ENCODE measurements around the gene DNAJC13.

DNA sequence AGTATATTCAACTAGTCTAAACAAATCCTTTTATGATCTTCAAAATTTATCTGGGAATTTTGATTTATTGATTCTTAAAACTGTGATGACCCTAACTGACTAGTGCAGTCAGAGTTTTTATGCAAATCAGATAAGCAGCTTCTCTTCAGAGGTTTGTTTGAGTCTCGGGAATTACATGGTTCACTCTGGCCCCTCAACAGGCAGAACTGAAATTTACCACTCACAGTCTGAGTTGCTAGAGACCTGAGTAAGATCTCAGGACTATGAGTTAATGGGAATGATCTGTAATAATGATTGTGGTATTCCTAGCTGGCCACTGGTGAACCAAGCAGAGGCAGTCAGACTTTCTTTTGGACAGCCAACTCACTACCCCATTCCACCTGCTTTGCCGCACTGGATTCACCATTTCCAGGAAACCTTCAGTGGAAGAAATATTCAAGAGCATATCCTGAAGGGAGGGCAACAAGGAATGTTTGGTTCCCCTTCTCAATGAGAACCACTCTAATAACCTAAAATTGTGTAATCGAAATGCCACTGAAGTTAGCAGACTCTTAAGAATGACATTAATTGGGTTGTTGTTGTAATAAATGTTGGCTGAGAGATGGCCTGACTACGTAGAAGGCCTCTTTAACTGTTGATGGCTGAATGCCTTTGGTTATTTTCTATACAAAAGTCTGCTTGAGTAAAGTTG, 11.5 kb upstream of the DNAJC13 start:
- TF ChIP-seq ESRRA (IDR thresholded peaks at IDR 0.05; ENCODE audit: borderline replicate concordance, low read length) (no peak), MYC (IDR thresholded peaks at IDR 0.05; ENCODE audit: borderline replicate concordance, low read length) (no peak), POLR2A (IDR thresholded peaks at IDR 0.05; ENCODE audit: low read length) (no peak), RAD21 (conservative IDR thresholded peaks at IDR 0.05 in 1 of 2, IDR thresholded peaks at IDR 0.05 in 1 of 2) (no peak), EP300 (IDR thresholded peaks at IDR 0.05) (no peak), MAFK (IDR thresholded peaks at IDR 0.05; ENCODE audit: partially characterized antibody) (no peak)
- TF ChIP-seq, protein P1, sequence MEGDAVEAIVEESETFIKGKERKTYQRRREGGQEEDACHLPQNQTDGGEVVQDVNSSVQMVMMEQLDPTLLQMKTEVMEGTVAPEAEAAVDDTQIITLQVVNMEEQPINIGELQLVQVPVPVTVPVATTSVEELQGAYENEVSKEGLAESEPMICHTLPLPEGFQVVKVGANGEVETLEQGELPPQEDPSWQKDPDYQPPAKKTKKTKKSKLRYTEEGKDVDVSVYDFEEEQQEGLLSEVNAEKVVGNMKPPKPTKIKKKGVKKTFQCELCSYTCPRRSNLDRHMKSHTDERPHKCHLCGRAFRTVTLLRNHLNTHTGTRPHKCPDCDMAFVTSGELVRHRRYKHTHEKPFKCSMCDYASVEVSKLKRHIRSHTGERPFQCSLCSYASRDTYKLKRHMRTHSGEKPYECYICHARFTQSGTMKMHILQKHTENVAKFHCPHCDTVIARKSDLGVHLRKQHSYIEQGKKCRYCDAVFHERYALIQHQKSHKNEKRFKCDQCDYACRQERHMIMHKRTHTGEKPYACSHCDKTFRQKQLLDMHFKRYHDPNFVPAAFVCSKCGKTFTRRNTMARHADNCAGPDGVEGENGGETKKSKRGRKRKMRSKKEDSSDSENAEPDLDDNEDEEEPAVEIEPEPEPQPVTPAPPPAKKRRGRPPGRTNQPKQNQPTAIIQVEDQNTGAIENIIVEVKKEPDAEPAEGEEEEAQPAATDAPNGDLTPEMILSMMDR (IDR thresholded peaks at IDR 0.05) = no peak
